ENCODE data around the gene NREP. TPM values are rescaled to one million over a fixed set of nuclear protein-coding genes. Genes with fewer than 3 reads are reported as not detected.
A peak's percentile ranks its signal among the peaks of the same experiment; 100 is the strongest.

Gene NREP
- total RNA-seq, 1 donor from 2014 or later: 216 TPM

DNA sequence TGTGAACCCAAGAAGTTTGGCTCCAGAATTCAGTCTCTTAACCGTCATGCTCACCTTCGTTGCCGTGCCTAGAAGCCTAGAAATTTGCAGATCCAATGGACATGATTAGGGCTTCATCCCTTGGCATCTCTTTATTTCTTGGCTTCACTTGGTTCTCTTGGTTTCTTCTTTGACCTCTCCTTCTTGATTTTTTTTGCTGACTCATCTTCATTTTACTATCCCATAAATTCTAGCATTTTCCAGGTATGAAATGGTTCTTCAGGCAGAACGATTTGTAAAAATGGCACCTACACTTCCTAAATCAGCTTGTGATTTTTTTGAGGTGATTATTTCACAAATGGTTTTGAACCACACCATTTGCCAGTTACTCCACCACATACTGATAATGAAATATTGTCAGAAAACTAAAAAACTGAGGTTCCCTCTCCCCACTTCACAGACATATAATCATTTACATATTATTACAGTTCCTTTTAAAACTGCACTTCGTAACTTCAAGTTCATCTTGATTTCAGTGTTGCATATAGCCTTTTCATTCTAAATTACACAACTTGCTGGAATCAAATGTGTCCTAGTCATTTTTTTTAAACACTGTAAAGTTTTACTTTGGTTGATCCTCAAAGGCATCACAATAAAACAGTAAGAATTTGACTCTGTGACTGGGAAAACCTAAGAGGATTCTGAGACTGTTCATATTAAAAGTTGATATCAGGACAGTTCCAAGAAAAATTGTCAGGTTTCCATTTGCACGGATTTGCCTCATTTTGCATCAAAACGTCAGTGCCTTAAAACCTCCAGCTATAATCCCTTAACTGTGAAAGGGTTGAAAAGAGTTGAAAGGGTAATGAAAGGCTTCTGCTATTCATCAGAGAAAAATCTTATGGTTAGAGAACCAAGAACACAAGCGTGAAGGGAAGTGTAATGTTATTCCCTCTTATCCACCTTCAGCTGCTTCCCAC lies 8.9 kb upstream of the NREP start:
- DNase-seq (ENCODE audit: low spot score): peak; percentile 56

DNA sequence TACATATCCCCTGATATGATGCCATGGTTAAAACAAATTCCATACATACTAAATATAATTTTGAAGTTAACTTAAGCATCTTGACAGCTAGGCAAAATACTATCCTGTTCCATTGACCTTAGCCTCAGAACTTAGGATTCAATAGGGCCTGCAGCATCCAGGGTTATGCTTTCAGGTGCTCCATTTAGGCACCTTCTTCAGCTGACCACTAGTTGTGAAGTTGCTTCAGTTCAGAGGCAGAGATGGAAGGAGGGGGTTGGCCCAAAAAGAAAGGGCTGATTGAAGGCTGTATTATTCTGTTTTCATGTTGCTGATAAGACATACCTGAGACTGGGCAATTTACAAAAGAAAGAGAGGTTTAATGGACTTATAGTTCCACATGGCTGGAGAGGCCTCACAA lies 7.0 kb upstream of the NREP start:
- no peak for DNase-seq (ENCODE audit: low spot score)

DNA sequence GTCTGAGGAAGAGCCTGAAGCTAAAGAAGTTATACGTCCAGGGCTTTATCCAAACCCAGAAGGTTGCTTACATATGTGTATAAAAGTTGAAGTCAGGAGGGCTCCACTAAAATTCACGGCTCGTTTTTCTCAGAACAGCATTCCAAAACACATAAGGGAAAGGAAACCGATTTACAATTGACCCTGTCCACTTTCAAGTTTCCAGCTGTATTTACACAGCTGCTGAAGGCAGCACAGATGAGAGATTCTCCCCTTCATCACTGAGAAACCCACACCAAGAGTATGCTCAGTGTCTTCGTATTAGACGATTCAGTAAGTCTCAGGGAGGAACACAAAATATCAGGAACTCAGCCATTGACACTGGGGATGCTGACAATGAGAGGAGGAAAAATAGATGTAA lies 5.9 kb upstream of the NREP start:
- no peak for DNase-seq (ENCODE audit: low spot score)

DNA sequence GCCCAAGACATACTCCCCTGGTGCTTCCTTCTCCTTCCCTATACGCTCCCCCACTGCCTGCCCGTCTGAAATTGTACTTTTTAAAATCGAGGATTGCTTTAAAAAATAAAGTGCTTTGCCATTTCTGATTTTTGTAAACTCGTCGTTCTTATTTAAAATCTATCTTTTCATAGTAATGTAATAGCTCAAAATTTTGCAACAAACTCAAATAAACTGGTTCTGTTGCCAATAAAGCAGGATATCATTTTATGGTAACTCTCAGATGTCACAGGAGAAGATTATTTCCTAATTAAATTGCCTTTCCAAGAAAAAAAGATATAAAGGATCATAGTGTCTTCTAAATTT lies 1.3 kb upstream of the NREP start:
- no peak for DNase-seq (ENCODE audit: low spot score)

DNA sequence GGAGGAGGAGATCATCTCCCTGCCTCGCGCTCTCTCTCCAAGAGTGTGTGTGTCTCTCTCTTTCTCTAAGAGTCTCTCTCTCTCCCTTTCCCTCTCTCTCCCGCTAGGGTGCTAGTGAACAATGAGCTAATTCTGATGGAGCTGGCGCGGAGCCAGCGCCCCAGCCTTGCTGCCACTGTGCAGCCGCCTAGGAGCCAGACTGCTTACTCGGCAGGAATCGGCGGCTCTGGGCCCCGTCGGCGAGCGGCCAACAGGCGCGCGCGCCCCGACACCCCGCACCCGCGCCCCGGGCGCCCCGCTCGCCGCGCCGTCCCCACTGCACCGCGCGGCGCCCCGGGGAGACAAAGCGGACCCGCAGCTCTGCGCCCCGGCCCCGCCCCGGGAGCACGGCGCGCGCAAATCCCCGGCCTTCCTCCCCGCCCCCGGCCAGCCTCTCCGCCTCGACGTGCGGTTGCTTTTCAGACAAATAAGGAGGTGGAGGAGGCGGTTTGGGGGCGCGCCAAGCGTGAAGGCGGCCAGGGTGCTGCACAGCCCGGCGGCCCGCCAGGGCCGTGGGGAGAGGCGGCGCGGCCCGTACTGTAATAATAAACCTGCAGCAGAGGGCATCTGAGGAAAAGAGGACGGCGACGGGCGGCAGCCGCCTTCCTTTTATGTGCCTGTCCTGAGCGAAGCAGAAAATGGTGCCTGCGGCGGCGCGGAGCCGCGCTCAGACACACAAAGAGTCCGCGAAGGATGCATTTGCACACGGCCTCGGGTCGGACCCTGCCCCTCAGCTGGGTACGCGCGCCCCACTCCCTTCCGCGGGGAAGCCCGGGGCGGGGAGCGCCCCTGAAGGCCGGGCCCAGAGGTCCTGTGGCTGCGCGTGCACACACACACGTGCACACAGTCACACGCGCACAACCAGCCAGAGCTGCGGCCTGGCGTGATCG lies 625 bp upstream of the NREP start:
- DNase-seq (ENCODE audit: low spot score): peak; percentile 96

DNA sequence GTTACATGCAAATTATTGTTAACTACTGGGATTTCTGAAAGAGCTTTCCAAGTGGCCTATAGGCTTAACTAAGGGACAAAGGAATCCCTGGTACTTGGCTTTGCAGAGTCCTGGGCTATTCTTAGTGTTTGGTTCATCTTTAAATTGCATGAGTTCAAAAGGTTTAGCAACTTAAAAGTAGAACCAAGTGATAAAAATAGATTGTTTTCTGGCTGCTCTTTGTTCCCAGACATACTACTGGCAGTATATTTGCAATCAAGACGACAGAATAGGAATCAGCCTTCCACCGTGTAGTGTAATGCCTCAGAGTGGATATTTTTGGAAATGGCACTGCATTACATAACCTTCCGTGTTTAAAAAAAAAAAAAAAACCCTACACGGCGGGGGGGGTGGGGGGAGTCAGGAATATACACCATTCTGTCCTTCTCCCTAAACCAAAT lies 1.0 kb downstream of the NREP start:
- DNase-seq (ENCODE audit: low spot score): peak; percentile 74

DNA sequence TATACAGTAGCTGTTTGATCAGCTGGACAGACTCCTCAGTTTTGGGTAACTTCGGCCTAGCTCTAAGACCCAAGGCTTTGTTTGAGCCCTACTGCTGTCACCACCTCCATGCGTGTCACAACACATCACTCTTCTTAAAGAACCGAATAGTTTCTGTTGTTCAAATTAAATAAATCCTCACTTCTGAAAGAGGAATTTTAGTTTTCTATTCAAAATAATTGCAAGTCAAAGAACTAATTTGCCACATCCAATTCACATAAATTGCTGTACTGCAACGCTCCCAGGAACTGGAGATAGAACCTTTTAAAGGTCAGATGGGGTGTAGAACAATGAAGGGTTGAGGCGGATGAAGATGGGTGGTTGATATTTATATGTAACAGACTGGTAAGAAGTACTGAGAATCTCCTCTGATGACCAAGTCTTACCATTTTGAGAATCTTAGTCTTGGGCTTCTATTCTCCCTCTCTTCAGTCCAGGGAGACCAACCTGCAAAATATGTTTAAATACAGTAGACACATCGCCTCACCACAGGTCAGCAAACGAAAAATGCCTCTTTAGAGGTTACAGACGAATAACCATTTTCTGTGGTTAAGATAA lies 1.6 kb downstream of the NREP start:
- DNase-seq (ENCODE audit: low spot score): no peak

DNA sequence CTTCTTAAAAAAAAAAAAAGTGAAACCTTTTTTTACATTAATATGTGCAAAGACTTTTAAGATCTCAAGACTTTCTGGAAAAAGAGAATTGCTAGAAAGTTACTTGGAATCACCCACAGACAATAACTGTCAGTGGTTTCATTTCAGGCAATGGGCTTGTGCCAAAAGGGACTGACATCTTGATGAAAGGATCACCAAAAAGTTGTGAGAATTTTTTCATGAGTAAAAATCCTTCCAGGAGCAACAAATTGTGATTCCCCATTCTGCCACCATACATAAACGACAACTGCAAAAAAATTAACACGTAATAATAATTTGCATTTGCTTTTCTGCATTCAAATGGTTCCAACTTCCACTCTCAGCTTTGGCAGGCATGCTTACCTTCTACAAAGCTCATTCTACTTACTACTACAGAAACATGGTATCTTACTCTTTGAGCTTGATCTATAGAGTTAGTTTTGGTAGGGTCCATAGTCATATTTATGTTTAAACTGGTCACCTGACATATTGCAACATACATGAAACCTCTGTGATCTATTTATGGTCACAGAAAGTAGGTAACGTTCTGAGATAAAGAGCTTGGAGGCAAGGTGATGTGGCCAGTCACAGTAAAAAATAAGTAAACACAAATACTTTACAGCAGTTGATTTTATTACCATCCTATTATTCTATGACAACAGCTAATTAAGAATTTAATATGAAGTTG lies 3.0 kb downstream of the NREP start:
- no peak for DNase-seq (ENCODE audit: low spot score)

DNA sequence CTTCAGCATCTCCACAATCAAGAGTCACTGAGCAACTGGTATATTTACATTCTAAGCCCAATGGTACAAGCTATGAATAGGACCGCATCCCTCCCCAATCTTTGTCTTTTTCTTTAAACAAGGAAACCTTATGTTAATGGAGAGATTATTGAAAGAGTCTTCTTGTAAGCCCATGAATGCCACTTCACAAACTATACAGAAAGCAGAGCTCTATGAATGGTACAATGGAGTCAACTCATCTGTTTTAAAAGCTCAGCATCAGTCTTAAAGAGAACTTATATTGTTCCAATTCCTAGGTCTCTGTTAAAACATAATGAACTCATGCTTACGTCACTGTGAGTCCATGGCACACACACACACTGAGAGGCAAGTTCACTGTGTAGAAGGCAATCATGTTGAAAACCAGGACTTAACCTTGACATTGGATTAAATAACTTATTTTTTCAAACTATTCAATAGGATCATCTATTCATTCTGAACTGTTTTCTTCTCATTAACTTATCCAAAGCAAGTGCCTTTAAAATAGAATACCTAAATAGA lies 4.5 kb downstream of the NREP start:
- no peak for DNase-seq (ENCODE audit: low spot score)

DNA sequence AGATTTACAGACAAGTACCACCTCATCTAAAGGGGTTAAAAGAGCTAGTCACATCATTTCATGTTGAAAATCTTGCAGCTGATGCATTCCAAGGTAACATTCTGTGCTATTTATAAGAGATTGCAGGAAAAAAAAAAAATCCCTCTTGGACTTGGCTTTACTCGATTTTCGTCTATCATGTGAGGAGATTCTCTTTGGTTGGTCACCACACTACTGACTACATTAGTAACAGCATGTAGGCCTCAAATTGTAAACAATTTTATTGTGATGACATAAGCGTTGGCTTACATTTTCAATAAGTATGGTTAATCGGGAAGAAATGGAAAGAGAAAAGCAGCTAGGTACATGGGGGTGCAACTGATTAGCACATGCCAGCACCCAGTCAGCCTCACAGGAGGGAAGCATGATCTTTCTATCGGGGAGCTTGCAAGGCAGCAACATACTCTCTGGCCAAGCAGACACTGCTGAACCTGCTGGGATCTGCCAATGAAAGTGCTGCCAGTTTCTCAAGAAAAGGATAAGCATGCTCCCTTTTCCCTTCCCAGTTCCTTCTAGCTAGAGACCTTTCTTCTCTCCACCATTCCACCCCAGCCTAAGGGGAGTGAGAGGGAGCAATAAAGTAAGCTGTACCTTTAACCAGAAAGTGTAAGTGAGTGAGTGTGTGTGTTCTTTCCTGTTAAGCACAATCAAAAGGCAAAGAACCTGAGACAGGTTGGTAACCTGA lies 7.5 kb downstream of the NREP start:
- DNase-seq (ENCODE audit: low spot score): no peak

DNA sequence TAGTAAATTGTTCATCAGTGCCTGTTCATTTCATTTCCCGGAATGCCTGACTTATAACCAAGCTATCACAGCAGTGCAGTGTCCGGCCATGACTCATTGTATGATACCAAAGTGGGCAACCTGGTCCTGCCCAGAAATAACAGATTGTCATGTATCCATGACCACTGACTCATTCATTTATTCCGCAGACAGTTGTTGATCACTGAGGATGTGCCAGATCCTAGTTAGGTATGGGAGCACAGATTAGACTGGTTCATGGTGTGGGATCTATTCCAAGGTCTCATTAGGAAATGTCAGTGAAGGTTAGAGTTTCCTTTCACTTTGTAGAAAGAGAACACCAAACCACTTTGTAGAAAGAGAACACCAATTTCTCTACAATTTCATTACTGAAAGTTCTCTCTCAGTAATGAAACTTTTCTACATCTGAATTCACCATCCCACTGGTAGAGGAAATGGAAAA lies 8.7 kb downstream of the NREP start:
- no peak for DNase-seq (ENCODE audit: low spot score)

DNA sequence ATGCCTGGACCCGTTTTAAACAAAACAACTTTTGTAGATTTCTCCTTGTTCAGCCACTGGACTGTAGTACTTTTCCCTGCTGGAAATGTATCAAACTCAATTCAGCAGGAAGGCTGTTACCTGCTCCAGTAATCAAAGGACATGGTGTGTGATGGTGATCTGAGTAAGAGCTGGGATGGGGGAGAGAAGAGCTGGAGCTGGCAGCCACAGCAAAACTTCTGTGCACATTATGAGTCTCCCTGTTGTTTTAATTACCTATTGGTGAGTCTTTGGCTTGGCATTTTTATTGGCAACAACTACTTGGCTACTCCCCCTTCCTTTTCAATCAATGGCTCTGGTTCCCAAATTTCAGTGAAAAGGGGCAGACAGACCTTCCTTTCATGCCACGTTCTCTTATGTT lies 9.7 kb downstream of the NREP start:
- no peak for DNase-seq (ENCODE audit: low spot score)

DNA sequence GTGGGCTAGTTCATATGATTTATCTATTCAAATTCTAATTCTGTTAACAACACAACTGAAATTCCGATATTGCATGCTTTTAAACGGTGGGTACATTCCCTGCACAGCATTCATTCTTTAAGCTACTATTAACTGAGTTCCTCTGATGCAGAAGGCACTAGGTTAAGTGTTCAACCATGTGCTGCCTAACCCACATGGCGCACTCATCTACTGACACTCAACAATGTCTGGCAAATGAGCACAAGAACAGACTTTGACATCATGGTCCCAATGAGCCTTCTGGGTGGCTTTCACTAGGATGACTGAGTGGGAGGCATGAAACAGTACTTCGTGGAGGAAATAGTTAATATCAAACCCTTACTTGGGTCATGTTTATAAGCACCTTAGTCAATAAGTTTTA lies 10.2 kb downstream of the NREP start:
- no peak for DNase-seq (ENCODE audit: low spot score)

DNA sequence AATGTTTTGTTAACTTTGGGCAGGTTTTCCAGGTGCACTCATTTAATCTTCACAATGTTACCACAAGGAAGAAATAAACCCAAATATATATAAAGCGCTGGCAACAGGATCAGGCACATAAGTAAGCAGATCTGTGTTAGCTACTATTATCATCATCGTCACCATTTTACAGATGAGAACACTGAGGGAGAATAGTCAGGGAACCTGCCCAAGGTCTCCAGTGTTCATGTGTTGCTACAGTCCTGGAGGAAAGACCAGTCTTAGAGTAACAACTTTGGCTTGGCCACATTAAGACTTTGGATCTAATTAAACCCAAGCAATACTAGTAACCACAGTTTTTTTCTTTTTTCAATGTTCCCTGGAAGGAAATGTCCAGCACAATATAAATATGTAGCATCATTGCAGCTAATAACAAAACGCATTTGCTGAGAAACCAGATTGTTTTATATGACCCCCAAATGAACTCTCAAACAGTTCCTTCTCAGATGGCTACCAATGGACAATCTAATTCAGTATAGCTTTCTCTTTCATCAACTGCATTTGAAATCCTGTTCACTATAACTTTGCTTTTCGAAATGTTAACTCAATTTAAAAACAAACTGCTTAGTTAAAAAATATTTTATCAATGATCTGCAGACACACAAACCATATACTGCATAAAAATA lies 11.8 kb downstream of the NREP start:
- no peak for DNase-seq (ENCODE audit: low spot score)

DNA sequence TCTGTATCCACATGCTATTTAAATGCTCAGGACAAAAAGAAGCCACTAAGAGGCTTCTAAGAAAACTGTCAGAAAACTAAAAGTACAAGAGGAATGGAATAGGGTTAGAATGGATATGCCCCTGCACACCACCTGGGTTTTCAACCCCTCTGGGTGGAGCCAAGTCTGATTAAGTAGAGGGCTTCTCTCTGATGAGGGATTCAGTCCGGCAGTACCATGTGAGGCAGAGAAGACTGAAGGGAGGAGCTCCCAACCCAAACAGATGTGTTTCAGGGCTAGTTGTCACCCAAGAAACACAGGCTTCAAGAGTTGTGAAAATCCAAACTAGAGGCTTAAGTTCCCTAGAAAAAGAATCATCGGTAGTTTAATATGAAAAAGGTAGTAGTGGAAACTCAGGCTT lies 12.5 kb downstream of the NREP start:
- no peak for DNase-seq (ENCODE audit: low spot score)

DNA sequence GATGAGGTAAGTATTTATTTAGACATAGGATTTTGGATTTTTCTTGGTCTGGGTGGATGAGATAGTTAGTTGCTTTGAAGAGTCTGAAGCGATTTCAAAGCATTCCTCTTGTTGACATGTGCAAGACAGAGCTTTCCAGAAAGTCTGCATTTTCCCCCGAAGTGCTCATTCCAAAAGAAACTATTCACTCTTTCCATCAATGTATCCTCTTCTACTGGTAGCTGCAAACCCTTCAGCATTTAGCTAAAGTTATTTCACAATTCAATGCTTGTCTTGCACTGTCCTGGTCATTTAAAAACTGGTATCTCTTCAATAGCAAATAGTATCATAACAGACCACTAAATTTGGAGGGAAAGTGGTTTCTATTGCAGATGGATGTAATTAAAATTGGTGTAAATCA lies 13.0 kb downstream of the NREP start:
- DNase-seq (ENCODE audit: low spot score): peak; percentile 94

DNA sequence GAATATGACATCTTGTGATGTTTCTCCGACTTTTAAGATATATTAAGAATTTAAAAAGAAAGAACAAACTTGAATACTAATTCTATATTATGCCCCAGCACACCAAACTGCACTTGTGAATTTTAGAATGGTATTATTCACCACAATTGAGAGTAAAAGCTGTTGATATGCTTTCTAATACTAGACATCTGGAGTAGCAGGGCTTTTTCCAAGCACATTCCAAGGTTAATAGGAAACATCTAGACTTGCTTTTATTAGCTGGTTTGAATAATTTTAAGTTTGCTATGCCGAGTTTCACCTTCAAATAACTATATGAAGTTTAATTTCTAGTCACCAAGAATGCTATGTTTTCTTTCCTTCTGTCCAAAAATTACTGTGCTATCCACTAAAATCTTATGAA lies 13.5 kb downstream of the NREP start:
- DNase-seq (ENCODE audit: low spot score): no peak

DNA sequence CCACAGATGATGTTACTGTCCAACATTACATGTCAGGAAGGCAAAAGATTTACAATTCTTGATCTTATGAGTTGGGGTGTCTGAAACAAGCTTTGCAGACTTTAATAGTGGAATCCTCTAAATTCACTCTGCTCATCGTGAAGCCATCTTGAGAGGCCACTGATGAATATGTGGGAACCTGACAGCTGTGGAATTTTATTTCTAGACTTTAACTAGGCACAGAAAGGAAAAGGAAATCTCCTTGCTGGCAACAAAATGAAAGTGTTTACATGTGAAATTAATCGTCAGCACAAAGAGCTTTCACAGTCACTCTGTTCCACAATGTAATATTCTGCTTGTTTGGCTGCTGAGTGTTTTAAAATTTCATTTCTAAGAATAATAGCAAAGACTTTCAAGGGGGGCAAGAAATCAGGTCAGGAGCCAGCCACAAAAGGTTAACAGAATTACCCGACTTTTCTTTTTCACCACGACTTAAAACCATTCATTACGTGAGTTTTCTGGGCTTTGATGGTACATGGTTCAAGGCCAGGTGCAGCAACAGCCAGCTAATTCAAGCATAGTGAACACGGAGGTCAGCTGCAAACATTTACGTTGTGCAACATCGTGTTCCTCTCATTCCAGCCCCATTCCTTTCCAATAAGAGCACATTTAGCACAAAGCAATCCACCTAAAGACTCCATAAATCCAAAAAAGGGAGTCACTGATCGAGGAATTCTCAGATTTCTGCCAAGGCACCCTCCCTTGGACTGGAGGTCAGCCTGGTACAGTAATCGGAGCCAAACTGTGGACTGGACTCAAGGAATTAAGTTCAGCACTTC lies 14.6 kb downstream of the NREP start:
- peak; percentile 93 for DNase-seq (ENCODE audit: low spot score)

DNA sequence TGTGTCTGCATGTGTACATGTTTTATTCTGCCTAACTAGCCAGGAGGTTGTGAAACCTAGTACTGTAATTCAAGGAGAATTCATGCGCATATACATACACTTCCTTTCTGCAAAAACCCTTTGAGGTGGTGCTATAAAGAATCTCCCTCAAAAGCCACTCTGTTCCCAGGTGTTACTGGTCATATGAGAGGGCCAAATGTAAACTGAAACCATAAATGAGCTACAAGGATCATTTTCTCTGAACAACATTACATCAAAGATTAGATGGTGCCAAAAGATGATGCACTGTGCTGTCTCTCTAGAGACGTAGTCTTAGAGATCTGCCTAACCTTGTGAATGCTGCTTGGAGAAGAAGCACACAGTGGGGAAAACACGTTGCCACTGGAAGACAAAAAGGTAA lies 15.7 kb downstream of the NREP start:
- peak; percentile 45 for DNase-seq (ENCODE audit: low spot score)

Data from umbilical cord (tissue), 2 donors.